Measurements from ENCODE around the gene APELA. TPM values are rescaled to one million over a fixed set of nuclear protein-coding genes. Genes with fewer than 3 reads are reported as not detected.

Gene APELA
- polyA plus RNA-seq, 4 donors: 1.9 TPM; not detected in 3

- FAIRE-seq (no peak), DNase-seq (no peak)
- WGBS, 3 donors: 44 to 57% (median 52%) methylated on average over 3 of the region's 3 CpGs
These were observed 4.5 kb upstream of the APELA start for GRCh38 chr4:164872481-164872880.

GRCh38 chr4:164874789-164875188 is 2.2 kb upstream of the APELA start:
- Histone ChIP-seq H3K4me3 (ENCODE audit: low read depth in 1 of 3, low read length in 3 of 3) (no peak overlapping the region), H3K27ac (ENCODE audit: low read depth in 1 of 3, low read length in 2 of 3) (no peak overlapping the region), H3K36me3 (ENCODE audit: control insufficient read depth in 3 of 3, insufficient read depth in 2 of 3, low read depth in 1 of 3, low read length in 3 of 3) (no peaks in the 10 kb centered on the region), H3K9me3 (ENCODE audit: control insufficient read depth in 2 of 2, insufficient read depth in 1 of 2, low read depth in 1 of 2, low read length in 1 of 2) (no peaks in the 10 kb centered on the region), H3K27me3 (ENCODE audit: control insufficient read depth in 3 of 3, insufficient read depth in 3 of 3, low read length in 3 of 3) (no peaks in the 10 kb centered on the region), H3K4me1 (ENCODE audit: control insufficient read depth in 3 of 3, insufficient read depth in 2 of 3, low read depth in 1 of 3, low read length in 2 of 3) (no peaks in the 10 kb centered on the region)
- WGBS, 3 donors: 68 to 69% (median 68%) methylated on average over 3 of the region's 3 CpGs
- DNase-seq (no peak), FAIRE-seq (no peak)

More at GRCh38 chr4:164872481-164872880, 4.5 kb upstream of the APELA start:
- Histone ChIP-seq H3K27ac (ENCODE audit: low read depth in 1 of 3, low read length in 2 of 3) (no peak overlapping the region), H3K4me1 (ENCODE audit: control insufficient read depth in 3 of 3, insufficient read depth in 2 of 3, low read depth in 1 of 3, low read length in 2 of 3) (no peaks in the 10 kb centered on the region), H3K27me3 (ENCODE audit: control insufficient read depth in 3 of 3, insufficient read depth in 3 of 3, low read length in 3 of 3) (no peaks in the 10 kb centered on the region), H3K9me3 (ENCODE audit: control insufficient read depth in 2 of 2, insufficient read depth in 1 of 2, low read depth in 1 of 2, low read length in 1 of 2) (no peaks in the 10 kb centered on the region), H3K4me3 (ENCODE audit: low read depth in 1 of 3, low read length in 3 of 3) (no peak overlapping the region), H3K36me3 (ENCODE audit: control insufficient read depth in 3 of 3, insufficient read depth in 2 of 3, low read depth in 1 of 3, low read length in 3 of 3) (no peaks in the 10 kb centered on the region)

GRCh38 chr4:164880489-164881262 is 3.7 kb downstream of the APELA start:
- Histone ChIP-seq H3K27ac (ENCODE audit: low read depth in 1 of 3, low read length in 2 of 3) (no peak overlapping the region), H3K4me1 (ENCODE audit: control insufficient read depth in 3 of 3, insufficient read depth in 2 of 3, low read depth in 1 of 3, low read length in 2 of 3) (no peaks in the 10 kb centered on the region), H3K36me3 (ENCODE audit: control insufficient read depth in 3 of 3, insufficient read depth in 2 of 3, low read depth in 1 of 3, low read length in 3 of 3) (no peaks in the 10 kb centered on the region), H3K4me3 (ENCODE audit: low read depth in 1 of 3, low read length in 3 of 3) (no peak overlapping the region), H3K9me3 (ENCODE audit: control insufficient read depth in 2 of 2, insufficient read depth in 1 of 2, low read depth in 1 of 2, low read length in 1 of 2) (no peaks in the 10 kb centered on the region), H3K27me3 (ENCODE audit: control insufficient read depth in 3 of 3, insufficient read depth in 3 of 3, low read length in 3 of 3) (no peaks in the 10 kb centered on the region)
- FAIRE-seq: no peak
- DNase-seq: no peak
- 26 to 40% (median 36%) methylated on average over 1 of the region's 1 CpG for WGBS, 3 donors

- no peak overlapping the region for H3K27ac ChIP-seq (ENCODE audit: low read depth in 1 of 3, low read length in 2 of 3)
- FAIRE-seq (no peak), DNase-seq (peak in 1 of 2 donors; percentile 7)
- WGBS, 3 donors: 36 to 43% (median 42%) methylated on average over 1 of the region's 1 CpG
- H3K4me1 ChIP-seq (ENCODE audit: control insufficient read depth in 3 of 3, insufficient read depth in 2 of 3, low read depth in 1 of 3, low read length in 2 of 3): no peaks in the 10 kb centered on the region
- no peaks in the 10 kb centered on the region for H3K36me3 ChIP-seq (ENCODE audit: control insufficient read depth in 3 of 3, insufficient read depth in 2 of 3, low read depth in 1 of 3, low read length in 3 of 3)
- H3K4me3 ChIP-seq (ENCODE audit: low read depth in 1 of 3, low read length in 3 of 3): no peak overlapping the region
- no peaks in the 10 kb centered on the region for H3K27me3 ChIP-seq (ENCODE audit: control insufficient read depth in 3 of 3, insufficient read depth in 3 of 3, low read length in 3 of 3)
- H3K9me3 ChIP-seq (ENCODE audit: control insufficient read depth in 2 of 2, insufficient read depth in 1 of 2, low read depth in 1 of 2, low read length in 1 of 2): no peaks in the 10 kb centered on the region
These were observed 11.2 kb downstream of the APELA start for GRCh38 chr4:164888096-164888715.

- no peak for FAIRE-seq
- Histone ChIP-seq H3K4me1 (ENCODE audit: control insufficient read depth in 3 of 3, insufficient read depth in 2 of 3, low read depth in 1 of 3, low read length in 2 of 3) (no peaks in the 10 kb centered on the region), H3K4me3 (ENCODE audit: low read depth in 1 of 3, low read length in 3 of 3) (no peak overlapping the region), H3K27ac (ENCODE audit: low read depth in 1 of 3, low read length in 2 of 3) (no peak overlapping the region), H3K9me3 (ENCODE audit: control insufficient read depth in 2 of 2, insufficient read depth in 1 of 2, low read depth in 1 of 2, low read length in 1 of 2) (no peaks in the 10 kb centered on the region), H3K36me3 (ENCODE audit: control insufficient read depth in 3 of 3, insufficient read depth in 2 of 3, low read depth in 1 of 3, low read length in 3 of 3) (no peaks in the 10 kb centered on the region), H3K27me3 (ENCODE audit: control insufficient read depth in 3 of 3, insufficient read depth in 3 of 3, low read length in 3 of 3) (no peaks in the 10 kb centered on the region)
- DNase-seq: no peak
- WGBS, 3 donors: 72 to 79% (median 74%) methylated on average over 2 of the region's 2 CpGs
These were observed 13.7 kb downstream of the APELA start for GRCh38 chr4:164890691-164891090.

GRCh38 chr4:164892018-164892417 is 15.0 kb downstream of the APELA start:
- FAIRE-seq (no peak), DNase-seq (no peak)
- WGBS, 3 donors: 55 to 67% (median 55%) methylated on average over 3 of the region's 3 CpGs

GRCh38 chr4:164894702-164895101 is 17.7 kb downstream of the APELA start:
- 62 to 81% (median 63%) methylated on average over 3 of the region's 3 CpGs for WGBS, 3 donors
- Histone ChIP-seq H3K9me3 (ENCODE audit: control insufficient read depth in 2 of 2, insufficient read depth in 1 of 2, low read depth in 1 of 2, low read length in 1 of 2) (no peaks in the 10 kb centered on the region), H3K27ac (ENCODE audit: low read depth in 1 of 3, low read length in 2 of 3) (no peak overlapping the region), H3K4me3 (ENCODE audit: low read depth in 1 of 3, low read length in 3 of 3) (no peak overlapping the region), H3K27me3 (ENCODE audit: control insufficient read depth in 3 of 3, insufficient read depth in 3 of 3, low read length in 3 of 3) (no peaks in the 10 kb centered on the region), H3K36me3 (ENCODE audit: control insufficient read depth in 3 of 3, insufficient read depth in 2 of 3, low read depth in 1 of 3, low read length in 3 of 3) (no peaks in the 10 kb centered on the region), H3K4me1 (ENCODE audit: control insufficient read depth in 3 of 3, insufficient read depth in 2 of 3, low read depth in 1 of 3, low read length in 2 of 3) (no peaks in the 10 kb centered on the region)
- DNase-seq (no peak), FAIRE-seq (no peak)

More at GRCh38 chr4:164892018-164892417, 15.0 kb downstream of the APELA start:
- H3K4me3 ChIP-seq (ENCODE audit: low read depth in 1 of 3, low read length in 3 of 3): no peak overlapping the region
- H3K27me3 ChIP-seq (ENCODE audit: control insufficient read depth in 3 of 3, insufficient read depth in 3 of 3, low read length in 3 of 3): no peaks in the 10 kb centered on the region
- no peak overlapping the region for H3K27ac ChIP-seq (ENCODE audit: low read depth in 1 of 3, low read length in 2 of 3)
- H3K36me3 ChIP-seq (ENCODE audit: control insufficient read depth in 3 of 3, insufficient read depth in 2 of 3, low read depth in 1 of 3, low read length in 3 of 3): no peaks in the 10 kb centered on the region
- H3K9me3 ChIP-seq (ENCODE audit: control insufficient read depth in 2 of 2, insufficient read depth in 1 of 2, low read depth in 1 of 2, low read length in 1 of 2): no peaks in the 10 kb centered on the region
- H3K4me1 ChIP-seq (ENCODE audit: control insufficient read depth in 3 of 3, insufficient read depth in 2 of 3, low read depth in 1 of 3, low read length in 2 of 3): no peaks in the 10 kb centered on the region

- 78 to 91% (median 86%) methylated on average over 5 of the region's 5 CpGs for WGBS, 3 donors
- DNase-seq (no peak), FAIRE-seq (no peak)
- no peaks in the 10 kb centered on the region for H3K36me3 ChIP-seq (ENCODE audit: control insufficient read depth in 3 of 3, insufficient read depth in 2 of 3, low read depth in 1 of 3, low read length in 3 of 3)
- no peak overlapping the region for H3K27ac ChIP-seq (ENCODE audit: low read depth in 1 of 3, low read length in 2 of 3)
- H3K4me1 ChIP-seq (ENCODE audit: control insufficient read depth in 3 of 3, insufficient read depth in 2 of 3, low read depth in 1 of 3, low read length in 2 of 3): no peaks in the 10 kb centered on the region
- H3K4me3 ChIP-seq (ENCODE audit: low read depth in 1 of 3, low read length in 3 of 3): no peak overlapping the region
- no peaks in the 10 kb centered on the region for H3K27me3 ChIP-seq (ENCODE audit: control insufficient read depth in 3 of 3, insufficient read depth in 3 of 3, low read length in 3 of 3)
- no peaks in the 10 kb centered on the region for H3K9me3 ChIP-seq (ENCODE audit: control insufficient read depth in 2 of 2, insufficient read depth in 1 of 2, low read depth in 1 of 2, low read length in 1 of 2)
These were observed 25.6 kb downstream of the APELA start for GRCh38 chr4:164902608-164903007.
